OCI-LY3 (cell line): ENCODE results near the gene CSPG4.
A peak's percentile ranks its signal among the peaks of the same experiment; 100 is the strongest.

Experiments
- H2AFZ ChIP-seq: fragments of 200-600, 300-600 bp; shearing (Covaris generic); 2 replicates; pipeline ENCODE4 v1.6.0; 2014; ENCODE audit warnings: antibody characterized with exemption, low read depth, low read length
- H3K27ac ChIP-seq: fragments of 200-600, 300-600 bp; sonication (generic); 2 replicates; pipeline ENCODE4 v1.5.1; 2014; ENCODE audit warnings: mild to moderate bottlenecking, low read length, moderate library complexity, mixed read lengths
- H3K27me3 ChIP-seq: fragments of 200-600, 300-600 bp; sonication (generic); 2 replicates; pipeline ENCODE4 v1.6.1; 2014; ENCODE audit warnings: low read depth, low read length, mixed read lengths
- H3K36me3 ChIP-seq: fragments of 200-600, 300-600 bp; sonication (generic); replicated peaks from 2 replicates; pipeline ENCODE3; 2014; ENCODE audit warnings: low read depth, low read length, mixed read lengths
- H3K4me1 ChIP-seq: fragments of 300-600, 200-600 bp; sonication (generic); 2 replicates; pipeline ENCODE4 v1.6.1; 2014; ENCODE audit warnings: low read length, mixed read lengths
- H3K4me2 ChIP-seq: fragments of 200-600, 300-600 bp; sonication (generic); 2 replicates; pipeline ENCODE4 v1.6.1; 2014; ENCODE audit warnings: low read length, mixed read lengths
- H3K4me3 ChIP-seq: fragments of 300-600, 200-600 bp; sonication (generic); 2 replicates; pipeline ENCODE4 v1.5.1; 2014; ENCODE audit warnings: antibody characterized with exemption, mild to moderate bottlenecking, low read length, moderate library complexity
- H3K79me2 ChIP-seq: fragments of 300-600, 200-600 bp; shearing (Covaris generic); 2 replicates; pipeline ENCODE4 v1.6.1; 2014; ENCODE audit warnings: mild to moderate bottlenecking, low read length, mixed read lengths
- H3K9ac ChIP-seq: fragments of 300-600, 200-600 bp; shearing (Covaris generic); 2 replicates; pipeline ENCODE4 v1.6.0; 2014; ENCODE audit warnings: mild to moderate bottlenecking, low read length, moderate library complexity
- H3K9me3 ChIP-seq: fragments of 200-600, 300-600 bp; shearing (Covaris generic); 2 replicates; pipeline ENCODE4 v1.6.1; 2014; ENCODE audit warnings: low read length, mixed read lengths; ENCODE audit not compliant: insufficient read depth
- H4K20me1 ChIP-seq: fragments of 200-600, 300-600 bp; sonication (generic); 2 replicates; pipeline ENCODE4 v1.6.1; 2016; ENCODE audit warnings: low read length, mixed read lengths; ENCODE audit not compliant: insufficient read depth
- EZH2phosphoT487 ChIP-seq: fragments of 200-600 bp; shearing (Covaris generic); IDR thresholded peaks from 2 replicates; pipeline ENCODE4 v1.6.1; 2018; ENCODE audit warnings: antibody characterized with exemption, mixed run types, low read depth
- TF ChIP-seq, protein P1 (sequence below): fragments of 200-600, 300-600 bp; sonication (generic); IDR thresholded peaks from 2 replicates; pipeline ENCODE4 v1.5.1; 2014; ENCODE audit warnings: antibody characterized with exemption, low read length, low read depth

CSPG4 gene

DNA sequence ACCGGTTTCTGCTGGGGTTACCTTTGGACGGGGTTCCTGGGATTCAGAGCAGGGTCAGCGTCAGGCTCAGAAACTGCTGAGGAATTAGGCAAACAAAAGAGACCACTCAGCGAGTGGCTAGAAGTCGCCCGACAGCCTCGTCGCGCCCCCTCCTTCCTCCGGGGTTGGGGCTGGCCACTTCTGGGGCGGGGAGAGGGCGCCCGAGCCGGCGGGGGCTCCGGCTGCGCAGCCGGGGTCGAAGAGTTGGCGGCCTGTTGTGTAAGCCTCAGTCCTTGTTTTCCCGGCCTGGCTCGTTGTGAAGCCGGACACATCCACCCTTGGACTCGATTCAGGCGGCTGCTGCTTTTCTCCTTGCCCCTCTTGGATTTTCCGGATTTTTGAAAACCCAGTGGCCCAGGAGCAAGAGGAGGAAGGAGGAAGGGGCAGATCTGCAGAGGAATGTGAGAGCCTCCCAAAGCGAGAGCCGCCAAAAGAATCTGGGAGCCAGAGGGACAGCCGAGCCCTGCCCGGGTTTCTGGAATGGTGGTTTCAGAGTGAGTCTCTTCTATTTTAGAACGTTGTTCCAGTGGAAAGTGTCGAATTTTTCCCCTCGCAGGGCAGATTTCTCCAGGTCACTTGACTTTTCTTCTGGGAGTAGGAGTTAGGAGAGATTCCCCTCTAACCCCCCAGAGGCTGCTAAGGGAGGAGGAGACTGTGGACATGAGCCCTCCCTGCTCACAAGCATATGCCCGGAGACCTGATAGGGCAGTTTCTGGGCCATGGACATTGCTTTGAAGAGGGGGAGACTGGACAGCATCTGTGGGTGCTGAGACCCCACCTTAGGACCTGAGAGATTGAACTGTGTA, 64.3 kb downstream of the CSPG4 start:
- Histone ChIP-seq H3K4me2 (peak overlapping the region; percentile 71), H3K4me3 (peak overlapping the region; percentile 87), H3K36me3 (no peaks in the 10 kb centered on the region), H3K27ac (no peak overlapping the region), H3K79me2 (no peaks in the 10 kb centered on the region), H3K9me3 (no peaks in the 10 kb centered on the region), H3K4me1 (peaks cover 7% of the 10 kb centered on the region; the same call in 1 of the 2 replicates), H3K27me3 (peaks cover 29% of the 10 kb centered on the region), H2AFZ (peak overlapping the region; percentile 88), H4K20me1 (no peaks in the 10 kb centered on the region), H3K9ac (peak overlapping the region; percentile 64)
- no peak for TF ChIP-seq EZH2phosphoT487
- TF ChIP-seq, protein P1, sequence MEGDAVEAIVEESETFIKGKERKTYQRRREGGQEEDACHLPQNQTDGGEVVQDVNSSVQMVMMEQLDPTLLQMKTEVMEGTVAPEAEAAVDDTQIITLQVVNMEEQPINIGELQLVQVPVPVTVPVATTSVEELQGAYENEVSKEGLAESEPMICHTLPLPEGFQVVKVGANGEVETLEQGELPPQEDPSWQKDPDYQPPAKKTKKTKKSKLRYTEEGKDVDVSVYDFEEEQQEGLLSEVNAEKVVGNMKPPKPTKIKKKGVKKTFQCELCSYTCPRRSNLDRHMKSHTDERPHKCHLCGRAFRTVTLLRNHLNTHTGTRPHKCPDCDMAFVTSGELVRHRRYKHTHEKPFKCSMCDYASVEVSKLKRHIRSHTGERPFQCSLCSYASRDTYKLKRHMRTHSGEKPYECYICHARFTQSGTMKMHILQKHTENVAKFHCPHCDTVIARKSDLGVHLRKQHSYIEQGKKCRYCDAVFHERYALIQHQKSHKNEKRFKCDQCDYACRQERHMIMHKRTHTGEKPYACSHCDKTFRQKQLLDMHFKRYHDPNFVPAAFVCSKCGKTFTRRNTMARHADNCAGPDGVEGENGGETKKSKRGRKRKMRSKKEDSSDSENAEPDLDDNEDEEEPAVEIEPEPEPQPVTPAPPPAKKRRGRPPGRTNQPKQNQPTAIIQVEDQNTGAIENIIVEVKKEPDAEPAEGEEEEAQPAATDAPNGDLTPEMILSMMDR: no peak

DNA sequence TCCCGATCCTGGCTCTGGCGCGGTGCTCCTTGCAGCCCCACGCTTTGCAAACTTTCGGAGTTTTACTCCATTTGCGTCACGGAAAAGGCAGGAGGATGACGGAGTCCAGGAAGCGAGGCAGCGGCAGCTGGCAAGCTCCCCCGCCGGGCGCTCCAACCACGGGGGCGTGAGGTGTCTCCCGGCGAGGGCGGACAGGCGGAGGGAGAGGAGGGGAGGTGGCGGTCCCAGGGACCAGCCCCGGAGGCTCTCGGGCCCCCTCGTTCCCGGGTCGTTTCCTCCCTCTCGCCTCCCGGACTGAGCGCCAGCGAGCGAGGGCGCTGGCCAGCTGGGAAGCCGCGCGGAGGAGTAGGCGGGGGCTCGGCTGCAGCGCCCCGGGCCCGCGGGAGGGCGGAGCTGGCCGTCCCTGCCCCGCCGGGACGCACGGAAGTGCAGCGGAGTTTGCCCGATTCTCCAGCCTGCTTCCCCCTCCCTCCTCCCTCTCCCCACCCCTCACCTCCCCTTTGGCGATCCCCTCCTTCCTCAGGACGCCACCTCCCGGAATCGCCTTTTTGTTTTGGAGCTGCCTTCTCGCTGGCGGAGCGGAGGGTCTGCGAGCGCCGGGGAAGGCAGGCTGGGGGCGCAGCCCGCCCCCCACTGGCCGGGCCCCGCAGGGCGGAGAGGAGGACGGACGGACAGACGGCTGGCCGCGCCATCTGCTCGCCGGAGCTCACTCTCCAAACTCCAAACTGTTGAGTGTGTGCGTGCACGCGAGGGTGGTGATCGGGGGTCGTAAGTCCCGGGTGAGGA, 65.1 kb downstream of the CSPG4 start, which contains the start of gene SNX33:
TSS of gene SNX33 (plus strand) at position 543 of the 786 bp plus-strand sequence. CDS start 1,191 bp downstream, outside the sequence.
- H3K27ac ChIP-seq: no peak within 1 kb of the TSS
- no peaks in the 10 kb centered on the region for H3K36me3 ChIP-seq
- H3K79me2 ChIP-seq: no peaks in the 10 kb centered on the region
- H3K27me3 ChIP-seq: peaks cover 29% of the 10 kb centered on the region
- H3K9me3 ChIP-seq: no peaks in the 10 kb centered on the region
- TF ChIP-seq, protein P1: peak; percentile 59
- no peak for TF ChIP-seq EZH2phosphoT487
- peak within 1 kb of the TSS; percentile 88 for H2AFZ ChIP-seq
- H3K9ac ChIP-seq: peak within 1 kb of the TSS; percentile 64
- no peaks in the 10 kb centered on the region for H4K20me1 ChIP-seq
- peaks cover 7% of the 10 kb centered on the region; the same call in 1 of the 2 replicates for H3K4me1 ChIP-seq
- peak within 1 kb of the TSS; percentile 71 for H3K4me2 ChIP-seq
- H3K4me3 ChIP-seq: peak within 1 kb of the TSS; percentile 87

DNA sequence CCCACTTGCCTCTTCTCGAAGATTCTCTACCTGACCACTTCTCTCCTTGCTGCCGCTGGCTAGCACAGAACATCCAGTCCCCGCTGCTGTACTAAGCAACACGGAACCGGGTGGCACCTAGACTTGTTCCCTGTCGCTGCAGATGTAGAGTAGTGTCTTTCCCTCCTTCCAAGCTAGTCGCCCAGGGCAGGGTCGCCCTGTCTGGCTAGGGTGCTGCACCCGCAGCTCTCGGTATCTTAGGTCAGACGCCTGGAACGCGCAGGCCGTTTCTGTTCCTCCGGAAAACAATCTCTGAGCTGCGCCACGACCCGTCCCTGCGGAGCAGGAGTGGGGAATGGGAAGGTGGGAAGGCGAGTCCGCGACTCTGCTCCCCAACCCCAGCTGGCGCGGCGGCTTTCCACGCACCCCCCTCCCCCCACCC, 65.7 kb downstream of the CSPG4 start:
- TF ChIP-seq, protein P1: no peak
- no peak for TF ChIP-seq EZH2phosphoT487
- Histone ChIP-seq H4K20me1 (no peaks in the 10 kb centered on the region), H3K9ac (peak overlapping the region; percentile 64), H3K27me3 (peaks cover 29% of the 10 kb centered on the region), H3K27ac (no peak overlapping the region), H3K79me2 (no peaks in the 10 kb centered on the region), H3K4me1 (peaks cover 7% of the 10 kb centered on the region; the same call in 1 of the 2 replicates), H3K4me3 (peak overlapping the region; percentile 87), H3K9me3 (no peaks in the 10 kb centered on the region), H2AFZ (peak overlapping the region; percentile 88), H3K4me2 (peak overlapping the region; percentile 71), H3K36me3 (no peaks in the 10 kb centered on the region)
